CD4-positive, alpha-beta T cell (primary cell): Measurements from ENCODE around the gene UNC13B. TPM values are rescaled to one million over a fixed set of nuclear protein-coding genes. Genes with fewer than 3 reads are reported as not detected.

Experiments used
- ATAC-seq: fragments of 200-7000 bp; cut with Tn5 transposase; one replicate; pipeline ENCODE4 v1.10.0; 2022; ENCODE audit warnings: mild to moderate bottlenecking; ENCODE audit not compliant: poor library complexity
- CTCF ChIA-PET: fragments of 350-600 bp; sonication (Branson Sonifier 250); formaldehyde crosslinking; loops from one replicate; lab custom pipeline; 2021; ENCODE audit warnings: antibody characterized with exemption, inconsistent platforms; lab: Charles Lee
- POLR2A ChIA-PET: fragments of 350-600 bp; sonication (Branson Sonifier 250); formaldehyde crosslinking; loops from one replicate; lab custom pipeline; 2021; ENCODE audit warnings: antibody characterized with exemption, inconsistent platforms; lab: Charles Lee
- DNase-seq, 14 experiments: peaks; one replicate each; pipeline ENCODE4 v3.0.0-alpha.2; 2013 to 2020; ENCODE audit warnings: mixed read lengths in 2 of 14
- H3K27ac ChIP-seq, 2 donors: one replicate each; pipeline versions ENCODE4 v1.5.1 to v1.7.0; 2013; ENCODE audit warnings: low read length in 2 of 2, low read depth in 1 of 2, mild to moderate bottlenecking in 1 of 2
- H3K27me3 ChIP-seq, 2 experiments: 1 replicate in 1 of 2; 2 replicates in 1 of 2; pipeline versions ENCODE4 v1.6.1 to v1.7.0; 2013; ENCODE audit warnings: low read length in 2 of 2, control low read depth in 1 of 2, mild to moderate bottlenecking in 1 of 2, moderate library complexity in 1 of 2; ENCODE audit not compliant: insufficient read depth in 2 of 2, control insufficient read depth in 1 of 2
- H3K36me3 ChIP-seq: one replicate; pipeline ENCODE4 v1.6.1; 2013; ENCODE audit warnings: low read length, control low read depth; ENCODE audit not compliant: insufficient read depth
- H3K4me1 ChIP-seq: one replicate; pipeline ENCODE4 v1.6.1; 2013; ENCODE audit warnings: low read length, control low read depth; ENCODE audit not compliant: insufficient read depth
- H3K4me3 ChIP-seq: one replicate; pipeline ENCODE4 v1.5.1; 2013; ENCODE audit warnings: mild to moderate bottlenecking, low read length, moderate library complexity
- H3K9me3 ChIP-seq, 2 experiments: 1 replicate in 1 of 2; 2 replicates in 1 of 2; pipeline versions ENCODE4 v1.6.1 to v1.7.0; 2013; ENCODE audit warnings: low read length in 2 of 2, mild to moderate bottlenecking in 2 of 2, control low read depth in 1 of 2, moderate library complexity in 1 of 2; ENCODE audit not compliant: control insufficient read depth in 1 of 2, insufficient read depth in 1 of 2
- H3K27ac Mint-ChIP-seq: one replicate; pipeline ENCODE4 v1.8.0; 2020; ENCODE audit warnings: mixed read lengths
- H3K27me3 Mint-ChIP-seq: one replicate; pipeline ENCODE4 v1.8.0; 2021; ENCODE audit warnings: mixed read lengths
- H3K36me3 Mint-ChIP-seq: one replicate; pipeline ENCODE4 v1.8.0; 2021; ENCODE audit warnings: low read depth, mixed read lengths
- H3K4me1 Mint-ChIP-seq: one replicate; pipeline ENCODE4 v1.8.0; 2021; ENCODE audit warnings: low read depth, mixed read lengths
- H3K4me3 Mint-ChIP-seq: one replicate; pipeline ENCODE4 v1.8.0; 2020; ENCODE audit warnings: mild to moderate bottlenecking, mixed read lengths
- H3K9me3 Mint-ChIP-seq: one replicate; pipeline ENCODE4 v1.8.0; 2020; ENCODE audit warnings: mixed read lengths
- intact Hi-C, 2 experiments: fragments of 100-400 bp; cut with DNase I in 1 of 2; cut with micrococcal nuclease in 1 of 2; formaldehyde crosslinking; loops; one replicate each; pipeline versions ENCODE4 v1.15.1 to v1.9.0; 2023 to 2025; cut with DNase I, micrococcal nuclease
- total RNA-seq, 174 experiments: library from RNA in 2 of 174; stranded (reverse) in 2 of 174; gene quantifications; one replicate each; pipeline ENCODE4 v1.2.3 and lab custom pipeline; 2021 to 2026
- TF ChIP-seq, protein P1 (sequence below): fragments of 200-600 bp; IDR thresholded peaks from one replicate; pipeline ENCODE4 v1.8.0; 2022; ENCODE audit warnings: antibody characterized with exemption, mild to moderate bottlenecking

UNC13B gene
- total RNA-seq, 2 experiments from 2014 or later: 0.38 to 0.84 TPM

DNA sequence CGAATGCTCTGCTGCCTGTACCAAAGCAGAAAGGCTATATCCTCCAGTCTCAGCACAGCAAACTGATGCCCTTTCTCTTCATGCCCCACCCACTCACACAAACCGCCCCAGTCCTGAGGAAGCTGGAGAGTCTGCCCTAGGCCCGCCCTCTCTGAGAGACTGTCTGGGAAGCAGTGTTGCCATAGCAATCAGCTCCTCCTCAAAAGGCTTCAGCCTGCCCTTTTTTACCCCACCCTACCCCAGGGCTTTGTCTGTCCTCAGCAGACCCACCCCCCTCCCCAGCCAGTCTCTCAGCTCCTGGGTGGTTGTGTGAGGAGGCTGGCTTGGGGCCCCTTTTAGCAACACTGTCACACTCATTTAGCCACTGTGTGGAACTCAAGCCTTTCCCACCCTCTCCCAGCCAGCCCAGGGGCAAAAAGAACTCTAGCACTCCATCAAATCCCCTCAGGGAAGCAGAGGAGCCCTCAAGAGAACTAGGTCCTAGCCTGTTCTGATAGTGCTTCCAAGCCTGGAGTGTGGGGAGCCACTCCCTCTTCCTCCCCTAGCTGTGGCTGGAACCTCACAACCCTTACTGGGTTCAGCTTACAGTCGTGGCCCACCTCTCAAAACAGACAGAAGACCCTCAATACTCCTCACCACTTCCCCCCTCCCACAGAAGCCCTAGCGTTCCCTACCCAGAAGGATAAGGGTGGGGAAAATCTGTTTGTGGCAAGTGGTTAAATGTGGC is 47.5 kb upstream of the UNC13B start:
- ChIA-PET CTCF (interaction anchor here (1.5 to 5.3 kb wide), 4 partner anchors 11 to 215 kb away, joined by 5 to 28 read pairs (median 10); partner anchors contain the start of genes PIGO and STOML2), POLR2A (interaction anchor here (0.6 to 6.8 kb wide), 7 partner anchors 11 to 456 kb away, joined by 3 to 46 read pairs (median 5); partner anchors contain the start of genes FANCG, PIGO, STOML2 and VCP)
- Histone ChIP-seq H3K27me3 (no peaks in the 10 kb centered on the region), H3K9me3 (no peaks in the 10 kb centered on the region), H3K4me1 (peaks cover 64% of the 10 kb centered on the region), H3K36me3 (no peaks in the 10 kb centered on the region), H3K27ac (peak overlapping the region; percentile 81 to 83), H3K4me3 (peak overlapping the region; percentile 66)
- H3K27ac Mint-ChIP-seq: peak overlapping the region; percentile 79
- no peaks in the 10 kb centered on the region for H3K9me3 Mint-ChIP-seq
- H3K27me3 Mint-ChIP-seq: no peaks in the 10 kb centered on the region
- H3K36me3 Mint-ChIP-seq: peaks cover 10% of the 10 kb centered on the region
- DNase-seq (peak; percentile 34 to 92 (median 70)), ATAC-seq (peak; percentile 26)
- intact Hi-C loops: loop anchor here (2.0 to 10.0 kb wide), 7 partner anchors 35 to 701 kb away; partner anchors contain the start of genes SPAG8 (in 2 of the 2), CREB3 (in 1 of the 2), ENHO (in 1 of the 2) and FANCG (in 1 of the 2)
- TF ChIP-seq, protein P1, sequence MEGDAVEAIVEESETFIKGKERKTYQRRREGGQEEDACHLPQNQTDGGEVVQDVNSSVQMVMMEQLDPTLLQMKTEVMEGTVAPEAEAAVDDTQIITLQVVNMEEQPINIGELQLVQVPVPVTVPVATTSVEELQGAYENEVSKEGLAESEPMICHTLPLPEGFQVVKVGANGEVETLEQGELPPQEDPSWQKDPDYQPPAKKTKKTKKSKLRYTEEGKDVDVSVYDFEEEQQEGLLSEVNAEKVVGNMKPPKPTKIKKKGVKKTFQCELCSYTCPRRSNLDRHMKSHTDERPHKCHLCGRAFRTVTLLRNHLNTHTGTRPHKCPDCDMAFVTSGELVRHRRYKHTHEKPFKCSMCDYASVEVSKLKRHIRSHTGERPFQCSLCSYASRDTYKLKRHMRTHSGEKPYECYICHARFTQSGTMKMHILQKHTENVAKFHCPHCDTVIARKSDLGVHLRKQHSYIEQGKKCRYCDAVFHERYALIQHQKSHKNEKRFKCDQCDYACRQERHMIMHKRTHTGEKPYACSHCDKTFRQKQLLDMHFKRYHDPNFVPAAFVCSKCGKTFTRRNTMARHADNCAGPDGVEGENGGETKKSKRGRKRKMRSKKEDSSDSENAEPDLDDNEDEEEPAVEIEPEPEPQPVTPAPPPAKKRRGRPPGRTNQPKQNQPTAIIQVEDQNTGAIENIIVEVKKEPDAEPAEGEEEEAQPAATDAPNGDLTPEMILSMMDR: no peak
- H3K4me1 Mint-ChIP-seq: peaks cover 67% of the 10 kb centered on the region
- peak overlapping the region; percentile 94 for H3K4me3 Mint-ChIP-seq

DNA sequence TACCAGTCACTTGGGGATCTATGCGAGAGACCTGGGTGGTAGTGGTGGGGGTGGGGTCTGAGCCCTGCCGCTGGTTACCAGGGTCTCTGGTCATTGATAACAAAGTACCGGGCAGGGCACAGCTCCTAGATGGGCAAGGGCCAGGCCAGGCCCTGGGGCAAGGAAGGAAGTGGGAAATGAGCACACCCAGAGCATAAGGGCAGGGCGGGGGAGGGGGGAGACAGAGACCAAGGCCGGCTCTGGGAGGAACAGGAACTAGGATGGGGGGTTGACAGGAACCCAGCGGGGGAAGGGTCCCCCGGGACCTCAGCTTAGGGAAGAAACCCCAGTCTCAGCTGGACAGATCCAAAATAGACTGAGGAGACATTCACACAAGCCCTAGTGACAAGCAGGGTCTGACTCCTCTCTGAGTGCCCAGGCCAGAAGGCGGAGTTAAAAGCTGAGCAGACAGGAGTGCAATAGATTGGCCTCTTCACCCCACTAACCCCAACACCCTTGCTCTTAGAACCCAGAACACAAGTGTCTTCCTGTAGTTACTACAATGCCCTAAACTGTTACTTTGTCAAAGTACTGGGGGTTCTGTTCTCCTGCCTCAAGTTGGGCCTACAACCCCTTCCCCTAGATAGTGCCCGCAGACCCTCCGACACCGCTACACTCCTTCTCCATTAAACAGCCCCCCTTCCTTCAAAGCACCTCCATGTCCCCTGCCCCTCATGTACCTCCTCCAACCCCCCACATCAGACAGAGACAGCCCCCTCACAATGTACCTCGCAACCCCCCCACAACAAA is 46.8 kb upstream of the UNC13B start:
- Histone ChIP-seq H3K4me1 (peaks cover 64% of the 10 kb centered on the region), H3K9me3 (no peaks in the 10 kb centered on the region), H3K27ac (peak overlapping the region; percentile 81 to 83), H3K4me3 (peak overlapping the region; percentile 66), H3K36me3 (no peaks in the 10 kb centered on the region), H3K27me3 (no peaks in the 10 kb centered on the region)
- ATAC-seq (no peak), DNase-seq (peak in 6 of 14 experiments; percentile 13 to 71 (median 50))
- POLR2A ChIA-PET: interaction anchor here (0.7 to 6.8 kb wide), 9 partner anchors 12 to 103 kb away, joined by 3 to 46 read pairs (median 5); partner anchors contain the start of genes FANCG, PIGO, STOML2 and UNC13B
- no peaks in the 10 kb centered on the region for H3K27me3 Mint-ChIP-seq
- H3K4me3 Mint-ChIP-seq: peak overlapping the region; percentile 94
- peaks cover 62% of the 10 kb centered on the region for H3K4me1 Mint-ChIP-seq
- CTCF ChIA-PET: interaction anchor here (1.5 to 5.3 kb wide), 6 partner anchors 12 to 215 kb away, joined by 5 to 28 read pairs (median 11); partner anchors contain the start of genes PIGO and STOML2
- peak overlapping the region; percentile 79 for H3K27ac Mint-ChIP-seq
- peaks cover 6% of the 10 kb centered on the region for H3K36me3 Mint-ChIP-seq
- H3K9me3 Mint-ChIP-seq: no peaks in the 10 kb centered on the region
- intact Hi-C loops: loop anchor here (1.0 to 10.0 kb wide), 9 partner anchors 12 to 767 kb away; partner anchors contain the start of genes SPAG8 (in 2 of the 2), CREB3 (in 1 of the 2), ENHO (in 1 of the 2) and FANCG (in 1 of the 2)
- TF ChIP-seq, protein P1: no peak
